Neural cell (in vitro differentiated cells): ENCODE results near the gene ALS2.

Experiments used
- TAF1 ChIP-seq: IDR thresholded peaks from 2 replicates; pipeline ENCODE4 v1.6.1; 2012; ENCODE audit warnings: low read depth
- TF ChIP-seq, protein P1 (sequence below): fragments of 450-650 bp; IDR thresholded peaks from 2 replicates; pipeline ENCODE4 v1.5.1; 2014; ENCODE audit warnings: antibody characterized with exemption, mild to moderate bottlenecking, moderate library complexity; ENCODE audit not compliant: poor library complexity, severe bottlenecking

DNA sequence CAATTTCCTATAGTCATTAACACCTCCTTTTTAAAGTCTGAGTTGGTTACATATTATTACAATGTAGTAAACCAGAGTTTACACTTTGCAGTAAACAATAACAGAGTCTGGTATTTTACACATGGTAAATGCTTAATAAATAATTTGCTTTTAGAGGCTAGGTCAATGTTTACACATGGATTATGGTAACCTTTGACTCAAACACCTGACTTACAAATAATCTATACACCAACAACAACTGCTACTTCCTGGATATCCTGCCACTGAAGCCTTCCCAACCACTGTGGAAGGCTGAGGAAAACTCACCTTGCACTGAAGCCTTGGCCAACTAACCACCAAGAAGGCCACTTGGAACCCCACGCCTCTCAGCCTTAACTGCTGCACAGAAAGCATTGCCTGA is 5.4 kb downstream of the ALS2 start:
- TF ChIP-seq, protein P1, sequence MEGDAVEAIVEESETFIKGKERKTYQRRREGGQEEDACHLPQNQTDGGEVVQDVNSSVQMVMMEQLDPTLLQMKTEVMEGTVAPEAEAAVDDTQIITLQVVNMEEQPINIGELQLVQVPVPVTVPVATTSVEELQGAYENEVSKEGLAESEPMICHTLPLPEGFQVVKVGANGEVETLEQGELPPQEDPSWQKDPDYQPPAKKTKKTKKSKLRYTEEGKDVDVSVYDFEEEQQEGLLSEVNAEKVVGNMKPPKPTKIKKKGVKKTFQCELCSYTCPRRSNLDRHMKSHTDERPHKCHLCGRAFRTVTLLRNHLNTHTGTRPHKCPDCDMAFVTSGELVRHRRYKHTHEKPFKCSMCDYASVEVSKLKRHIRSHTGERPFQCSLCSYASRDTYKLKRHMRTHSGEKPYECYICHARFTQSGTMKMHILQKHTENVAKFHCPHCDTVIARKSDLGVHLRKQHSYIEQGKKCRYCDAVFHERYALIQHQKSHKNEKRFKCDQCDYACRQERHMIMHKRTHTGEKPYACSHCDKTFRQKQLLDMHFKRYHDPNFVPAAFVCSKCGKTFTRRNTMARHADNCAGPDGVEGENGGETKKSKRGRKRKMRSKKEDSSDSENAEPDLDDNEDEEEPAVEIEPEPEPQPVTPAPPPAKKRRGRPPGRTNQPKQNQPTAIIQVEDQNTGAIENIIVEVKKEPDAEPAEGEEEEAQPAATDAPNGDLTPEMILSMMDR, result no peak
- no peak for TF ChIP-seq TAF1
